GM21360 (cell line): ENCODE measurements around the gene NAT9.

Experiments
- ATAC-seq: cut with Tn5 transposase; IDR thresholded peaks from one replicate; pipeline ENCODE4 v1.9.1; 2021; ENCODE audit warnings: mild to moderate bottlenecking, moderate library complexity; ENCODE audit not compliant: unreplicated experiment

NAT9 gene

DNA sequence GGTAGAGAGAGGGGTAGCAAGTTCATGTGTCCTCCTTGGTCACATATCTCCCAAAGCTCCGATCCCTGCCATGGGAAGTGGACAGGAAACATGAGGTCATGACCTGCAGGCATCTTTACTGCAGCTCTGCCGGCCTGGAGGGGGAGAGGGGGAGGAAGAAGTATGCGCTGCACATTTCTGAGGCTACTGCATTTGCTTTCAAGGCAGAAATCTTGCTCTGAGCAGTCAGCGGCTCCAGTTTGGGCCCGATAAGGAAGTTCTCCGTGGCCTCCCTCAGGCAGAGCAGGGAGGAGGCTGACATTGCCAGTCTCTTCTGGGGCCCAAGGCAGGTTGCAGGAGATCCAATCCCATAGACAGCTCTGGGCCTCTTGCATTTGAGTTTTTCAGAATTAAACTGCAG lies 29.2 kb downstream of the NAT9 start:
- no peak for ATAC-seq

DNA sequence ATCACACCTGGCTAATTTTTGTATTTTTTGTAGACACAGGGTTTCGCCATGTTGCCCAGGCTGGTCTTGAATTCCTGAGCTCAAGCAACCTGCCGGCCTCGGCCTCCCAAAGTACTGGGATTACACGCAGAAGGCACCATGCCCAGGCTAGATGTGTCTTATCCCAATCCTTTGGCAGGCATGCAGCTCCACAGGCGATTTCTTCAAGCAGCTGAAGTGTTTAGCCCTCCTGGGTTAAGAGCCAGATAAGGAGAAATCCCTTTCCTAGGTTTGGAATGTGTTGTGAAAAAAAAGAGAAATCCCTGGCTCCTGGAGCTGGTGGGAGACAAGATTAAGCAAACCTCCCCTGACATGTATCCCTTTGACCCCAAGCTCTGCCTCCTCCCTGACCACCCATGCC lies 29.8 kb downstream of the NAT9 start:
- ATAC-seq, result no peak

DNA sequence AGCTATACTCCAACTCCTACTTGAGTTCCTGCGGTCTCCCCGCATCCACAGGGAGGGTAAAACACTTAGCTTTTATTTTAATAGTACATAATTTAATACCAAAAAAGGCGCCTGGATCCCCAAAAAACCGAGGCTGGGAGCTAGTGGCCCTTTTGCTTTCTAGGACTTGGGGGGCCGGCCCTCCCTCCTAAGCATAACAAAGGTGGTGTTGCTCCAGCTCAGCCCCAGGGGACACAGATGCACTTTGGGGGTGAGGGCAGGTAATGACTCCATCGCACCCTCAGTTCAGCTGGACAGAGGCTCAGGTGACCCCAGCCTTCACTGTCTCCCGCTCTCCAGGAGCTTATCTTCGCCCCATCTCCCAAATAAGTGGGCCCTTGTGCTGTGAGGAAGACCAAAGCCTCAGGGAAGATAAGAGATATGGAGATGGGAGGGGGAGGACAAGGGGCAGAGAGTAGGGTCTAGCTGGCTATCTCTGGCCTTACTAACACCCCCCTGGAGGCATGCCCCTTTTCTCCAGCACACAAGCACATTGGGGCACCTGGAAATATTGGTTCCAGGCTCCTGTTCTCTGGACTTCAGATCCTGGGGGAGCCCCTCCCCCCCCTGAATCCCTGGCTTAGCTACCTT lies 30.5 kb downstream of the NAT9 start:
- no peak for ATAC-seq

DNA sequence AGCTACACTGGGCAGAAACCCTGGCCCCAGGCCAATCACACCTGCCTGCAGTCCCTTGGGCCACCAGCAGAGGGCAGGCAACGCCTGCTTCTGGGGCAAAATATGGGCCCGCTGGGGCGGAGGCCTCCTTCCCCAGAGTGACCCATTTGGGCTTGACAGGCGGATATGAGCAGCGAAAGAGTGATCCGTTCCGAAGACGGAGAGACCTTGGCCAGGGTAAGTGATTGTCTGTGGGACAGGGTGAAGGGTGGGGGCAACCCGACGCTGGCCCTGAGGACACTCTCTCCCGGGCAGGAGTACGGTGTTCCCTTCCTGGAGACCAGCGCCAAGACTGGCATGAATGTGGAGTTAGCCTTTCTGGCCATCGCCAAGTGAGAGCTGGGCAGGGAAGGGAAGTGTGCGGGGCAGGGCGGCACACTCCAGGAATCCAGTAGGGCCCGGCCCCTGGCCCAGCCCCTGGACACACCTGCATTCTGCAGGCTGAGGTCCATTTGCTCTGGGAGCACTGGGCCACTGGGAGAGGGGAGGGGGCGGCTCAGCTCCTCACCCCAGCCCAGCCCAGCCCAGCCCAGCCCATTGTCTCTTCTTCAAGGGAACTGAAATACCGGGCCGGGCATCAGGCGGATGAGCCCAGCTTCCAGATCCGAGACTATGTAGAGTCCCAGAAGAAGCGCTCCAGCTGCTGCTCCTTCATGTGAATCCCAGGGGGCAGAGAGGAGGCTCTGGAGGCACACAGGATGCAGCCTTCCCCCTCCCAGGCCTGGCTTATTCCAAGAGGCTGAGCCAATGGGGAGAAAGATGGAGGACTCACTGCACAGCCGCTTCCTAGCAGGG lies 31.2 kb downstream of the NAT9 start:
- ATAC-seq, result no peak

DNA sequence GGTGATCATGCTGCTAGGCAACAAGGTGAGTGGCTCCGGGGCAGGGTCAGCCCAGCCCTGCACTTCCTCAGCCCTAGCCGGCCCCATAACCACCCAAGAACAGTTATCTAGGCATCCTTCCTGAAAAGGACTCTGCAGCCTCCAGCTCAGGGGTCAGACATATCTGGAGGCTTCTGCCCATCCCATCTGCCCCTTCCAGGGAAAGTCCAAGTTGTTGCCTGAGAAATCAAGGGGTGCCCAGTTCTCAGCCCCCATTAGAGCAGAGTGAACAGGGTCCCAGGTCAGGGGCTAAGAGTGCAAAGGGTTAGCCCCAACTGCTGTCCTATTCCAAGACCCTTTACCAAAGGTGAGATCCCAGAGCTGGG lies 31.8 kb downstream of the NAT9 start:
- ATAC-seq, result no peak

DNA sequence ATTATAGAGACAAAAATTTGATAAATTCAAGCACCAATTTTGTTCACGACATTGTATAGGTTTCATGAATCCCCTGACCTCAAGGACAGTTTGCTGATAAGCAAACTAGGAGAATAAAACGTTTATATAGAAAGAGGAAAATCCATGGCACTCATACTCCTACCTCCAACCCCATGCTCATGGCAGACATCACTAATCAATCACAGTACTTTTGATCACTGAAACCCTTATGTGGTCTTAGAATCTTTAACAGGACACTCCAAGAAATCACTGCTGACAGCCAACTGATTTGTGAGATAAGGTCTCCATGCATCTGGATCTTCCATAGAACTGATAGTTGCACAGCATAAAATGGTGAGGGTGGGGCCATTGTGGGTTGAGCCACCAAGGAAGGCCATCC lies 32.4 kb downstream of the NAT9 start:
- no peak for ATAC-seq

DNA sequence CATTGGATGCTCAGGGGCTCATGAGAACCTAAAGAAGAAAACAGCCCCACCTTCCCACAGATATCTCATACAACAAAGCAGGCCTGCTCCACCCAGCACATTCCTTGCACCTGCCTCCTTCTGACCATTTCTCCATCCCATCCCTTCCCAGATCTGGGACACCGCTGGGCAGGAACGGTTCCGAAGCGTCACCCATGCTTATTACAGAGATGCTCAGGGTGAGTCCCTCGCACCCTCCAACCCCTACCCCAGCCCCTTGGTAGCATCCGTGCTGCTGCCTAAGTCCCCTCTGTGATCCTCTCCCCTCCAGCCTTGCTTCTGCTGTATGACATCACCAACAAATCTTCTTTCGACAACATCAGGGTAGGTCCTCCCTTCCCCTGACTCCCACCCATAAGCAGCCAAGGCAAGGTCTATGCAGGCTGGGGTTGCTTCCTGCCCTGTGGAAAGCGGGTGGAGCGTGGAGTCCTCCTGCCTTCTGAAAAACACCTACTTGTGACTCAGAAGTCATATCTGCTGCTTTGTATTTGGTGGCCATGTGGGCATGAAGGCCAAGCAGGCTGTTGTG lies 33.1 kb downstream of the NAT9 start:
- no peak for ATAC-seq

DNA sequence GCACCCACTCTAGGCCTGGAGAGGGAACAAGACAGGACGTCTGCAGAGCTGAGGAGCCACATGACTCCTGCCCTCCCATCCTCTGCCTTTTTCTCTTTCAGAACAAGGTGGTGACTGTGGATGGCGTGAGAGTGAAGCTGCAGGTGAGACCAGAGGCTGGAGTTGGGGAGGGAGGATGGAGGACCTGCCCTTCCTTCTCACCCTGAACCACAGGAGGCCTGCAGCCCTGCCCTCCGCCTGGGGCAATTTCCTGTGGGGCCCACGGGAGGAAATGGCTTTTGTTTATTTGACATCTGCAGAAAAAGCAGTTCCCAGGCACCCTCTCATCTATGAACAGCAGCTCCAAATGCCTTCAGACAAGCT lies 34.0 kb downstream of the NAT9 start:
- no peak for ATAC-seq

DNA sequence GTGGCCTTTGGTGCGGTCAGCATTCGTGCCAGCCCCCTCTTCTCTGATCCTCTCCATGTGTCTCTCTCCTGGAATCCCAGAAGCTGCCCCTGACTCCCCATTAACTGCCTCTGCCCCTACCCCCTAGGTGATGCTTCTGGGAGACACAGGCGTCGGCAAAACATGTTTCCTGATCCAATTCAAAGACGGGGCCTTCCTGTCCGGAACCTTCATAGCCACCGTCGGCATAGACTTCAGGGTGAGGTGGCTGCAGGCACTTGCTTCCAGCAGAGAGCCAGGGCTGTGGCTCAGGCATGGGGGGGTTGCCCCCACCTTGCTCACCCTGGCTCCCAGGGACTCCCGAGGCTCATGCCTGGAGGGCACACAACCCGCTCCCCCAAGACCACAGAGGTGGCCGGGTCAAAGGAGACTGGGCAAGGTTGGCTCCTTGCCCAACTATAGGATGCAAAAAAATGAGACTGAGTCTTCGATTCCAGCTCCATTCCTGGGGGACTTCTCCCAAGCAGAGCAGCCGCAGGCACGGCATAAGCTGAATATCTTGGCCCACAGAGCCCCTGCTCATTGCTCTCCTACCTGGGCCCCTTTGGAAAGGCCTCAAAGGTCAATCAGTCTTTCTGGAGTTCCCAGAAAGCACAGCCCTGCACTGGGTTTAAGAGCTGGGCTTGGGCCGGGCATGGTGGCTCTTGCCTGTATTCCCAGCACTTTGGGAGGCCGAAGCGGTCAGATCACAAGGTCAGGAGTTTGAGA lies 35.3 kb downstream of the NAT9 start:
- ATAC-seq, result no peak

DNA sequence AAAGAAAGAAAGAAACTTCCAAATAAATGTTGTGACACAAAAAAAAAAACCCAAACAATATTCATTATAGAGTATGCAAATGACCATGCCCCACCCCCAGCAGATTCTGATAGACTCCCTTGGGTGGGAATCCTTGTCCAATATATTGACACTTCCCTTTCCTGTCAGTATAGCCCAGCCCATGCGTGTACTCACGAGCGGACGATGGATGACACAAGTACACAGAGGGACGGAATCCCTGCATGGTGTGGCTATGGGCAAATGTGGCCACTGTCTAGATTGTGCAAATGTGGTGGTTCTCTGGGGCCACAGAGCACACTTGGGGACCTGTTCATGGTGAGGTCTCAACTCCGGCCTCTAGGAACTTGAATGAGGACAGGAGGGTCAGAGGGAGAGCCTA lies 36.0 kb downstream of the NAT9 start:
- no peak for ATAC-seq

DNA sequence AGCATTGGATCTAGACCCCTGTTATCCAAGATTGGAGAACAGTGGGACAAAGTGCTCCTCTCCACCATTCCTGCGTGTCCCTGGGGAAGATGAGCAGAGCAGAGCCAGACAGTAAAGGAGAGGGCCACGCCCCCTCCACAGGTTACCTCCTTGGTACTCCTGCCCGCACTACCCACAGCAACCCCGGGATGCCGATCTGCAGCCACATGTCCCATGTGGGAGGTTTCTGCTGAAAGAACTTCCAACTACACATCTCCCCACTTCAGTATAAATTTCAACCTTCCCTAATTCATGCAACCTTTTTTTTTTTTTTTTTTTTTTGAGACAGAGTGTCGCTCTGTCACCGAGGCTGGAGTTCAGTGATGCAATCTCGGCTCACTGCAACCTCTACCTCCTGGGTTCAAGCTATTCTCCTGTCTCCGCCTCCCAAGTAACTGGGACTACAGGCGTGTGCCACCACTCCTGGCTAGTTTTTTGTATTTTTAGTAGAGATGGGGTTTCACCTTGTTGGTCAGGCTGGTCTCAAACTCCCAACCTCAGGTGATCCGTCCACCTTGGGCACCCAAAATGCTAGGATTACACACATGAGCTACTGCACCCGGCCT lies 36.8 kb downstream of the NAT9 start:
- ATAC-seq, result no peak

DNA sequence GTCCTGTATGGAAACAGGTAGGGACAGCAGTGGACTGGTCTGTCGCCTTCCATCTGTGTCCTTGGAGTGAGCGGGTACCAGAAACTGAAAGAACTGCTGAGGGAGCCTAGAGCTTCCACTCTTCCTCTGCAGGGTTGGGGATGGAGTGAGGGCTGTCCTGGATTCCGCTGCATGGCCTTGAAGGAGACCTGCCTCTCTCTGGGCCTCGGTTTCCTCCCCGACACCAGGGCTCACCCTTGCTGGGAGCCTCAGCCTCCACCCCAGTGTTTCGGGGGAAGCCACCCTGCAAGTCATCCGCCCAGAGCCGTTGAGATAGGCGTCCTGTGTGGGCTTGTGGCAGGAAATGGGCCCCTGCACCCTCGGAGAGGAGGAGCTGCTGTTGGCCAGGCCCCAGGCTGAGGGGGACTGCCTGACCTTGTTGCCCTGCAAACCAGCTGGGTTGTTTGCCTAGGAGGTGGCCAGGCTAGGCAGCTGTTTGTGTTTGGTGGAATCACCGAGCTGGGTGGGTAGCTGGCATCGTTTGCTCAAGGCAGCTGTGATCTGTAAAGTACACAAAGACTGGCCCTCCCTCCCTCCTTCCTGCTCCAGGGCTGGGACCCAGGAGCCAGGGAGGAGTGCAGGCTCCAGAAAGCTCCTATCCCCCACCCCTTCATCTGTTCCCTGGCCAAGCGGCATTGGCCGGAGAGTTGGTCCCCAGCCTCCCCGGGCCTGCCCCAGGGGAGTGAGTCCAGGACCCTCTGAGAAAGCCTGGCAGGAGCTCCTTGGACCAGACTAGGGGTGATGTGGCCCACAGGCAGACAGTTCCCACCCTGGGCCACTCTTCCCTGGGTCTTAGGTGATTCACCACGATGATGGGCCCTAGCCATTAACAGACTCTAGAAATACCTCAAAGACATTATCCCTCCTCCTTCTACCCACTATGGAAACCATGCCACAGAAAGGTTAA lies 37.8 kb downstream of the NAT9 start:
- no peak for ATAC-seq

DNA sequence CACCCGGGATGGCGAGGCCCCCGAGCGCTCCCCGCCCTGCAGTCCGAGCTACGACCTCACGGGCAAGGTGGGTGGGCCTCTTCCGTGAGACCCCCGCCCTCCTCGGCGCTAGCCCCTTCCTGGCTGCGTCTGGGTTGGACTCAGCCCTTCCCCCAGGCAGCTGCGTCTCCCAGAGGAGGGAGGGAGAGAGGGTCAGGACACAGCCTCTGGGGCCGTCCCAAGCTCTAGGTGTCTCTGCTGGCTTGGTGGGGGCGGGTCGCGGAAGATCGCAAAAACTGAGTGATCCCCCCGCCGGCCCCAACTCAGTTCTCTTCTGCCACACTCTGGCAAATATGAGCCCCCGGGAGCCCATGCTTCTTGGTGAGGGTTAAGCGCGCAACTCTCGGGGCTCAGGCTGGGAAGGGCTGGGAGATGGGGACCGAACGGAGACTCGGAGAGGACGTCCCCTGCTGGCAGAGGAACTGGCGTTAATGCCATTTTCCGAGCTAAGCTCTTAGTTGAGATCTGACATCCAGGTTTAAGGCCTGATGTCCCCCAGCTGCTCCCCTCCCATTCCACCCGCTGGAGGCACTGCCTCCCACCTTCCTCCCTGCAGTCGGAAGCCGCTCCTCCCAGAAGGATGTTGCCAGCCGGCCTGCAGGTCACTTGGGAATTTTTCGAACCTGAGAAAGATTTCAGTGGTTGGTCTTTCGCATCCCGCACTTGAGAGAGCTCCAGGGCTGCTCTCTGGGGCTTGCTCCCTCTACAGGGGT lies 38.7 kb downstream of the NAT9 start:
- no peak for ATAC-seq

DNA sequence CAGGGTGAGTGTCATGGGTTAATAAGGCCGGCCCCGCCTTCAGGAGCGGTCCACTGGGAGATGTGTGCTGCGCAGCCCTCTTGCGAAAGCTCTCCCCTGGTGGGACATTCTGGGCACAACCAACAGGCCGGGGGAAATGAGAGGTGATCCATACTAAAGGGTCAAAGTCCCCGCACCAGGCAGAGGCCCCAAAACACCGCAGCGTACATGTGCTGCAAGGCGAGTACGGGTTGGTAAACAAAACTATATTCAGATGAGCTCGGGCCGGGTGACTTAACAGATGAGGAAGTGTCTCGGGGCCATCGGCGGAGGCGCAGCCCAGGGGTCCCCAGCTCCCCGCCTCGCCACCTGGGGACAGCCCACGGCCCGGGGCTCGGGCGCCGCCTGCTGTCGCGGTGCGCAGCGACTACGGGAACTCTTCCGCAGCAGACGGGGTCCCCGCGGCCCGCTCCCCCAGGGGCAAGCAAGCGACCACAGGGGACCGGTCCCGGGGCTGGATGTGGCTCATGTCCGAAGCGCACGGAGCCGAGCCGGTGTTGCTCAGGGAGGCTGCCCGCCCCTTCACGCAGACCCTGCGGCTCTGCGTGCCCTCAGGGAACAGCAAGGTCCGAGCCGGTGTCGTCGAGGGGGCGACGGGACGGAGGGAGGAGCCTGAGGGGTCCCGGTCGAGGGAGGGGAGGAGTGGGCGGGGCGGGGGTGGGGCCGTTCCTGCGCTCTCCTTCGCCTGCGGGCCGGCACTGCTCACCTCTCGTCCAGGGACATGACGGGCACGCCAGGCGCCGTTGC lies 39.4 kb downstream of the NAT9 start, which contains the start of gene RAB37:
Gene RAB37, plus strand, starts transcription at position 744 of the 786 bp plus-strand sequence. Its CDS starts 17 bp downstream, at position 761.
- ATAC-seq, result no peak

DNA sequence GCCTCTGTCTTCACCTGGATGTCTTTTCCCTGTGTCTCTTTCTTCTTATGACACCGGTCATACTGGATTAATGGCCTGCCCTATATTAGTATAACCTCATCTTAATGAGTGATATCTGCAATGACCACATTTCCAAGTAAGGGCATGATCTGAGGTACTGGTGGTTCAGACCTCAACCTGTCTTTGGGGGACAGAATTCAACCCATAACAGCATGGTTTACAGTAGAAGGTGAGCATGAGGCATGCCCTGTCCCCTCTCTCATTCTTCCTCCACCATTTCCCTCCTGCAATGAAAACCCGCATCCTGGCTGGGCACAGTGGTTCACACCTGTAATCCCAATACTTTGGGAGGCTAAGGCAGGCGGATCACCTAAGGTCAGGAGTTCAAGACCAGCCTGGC lies 41.9 kb downstream of the NAT9 start:
- ATAC-seq, result no peak

DNA sequence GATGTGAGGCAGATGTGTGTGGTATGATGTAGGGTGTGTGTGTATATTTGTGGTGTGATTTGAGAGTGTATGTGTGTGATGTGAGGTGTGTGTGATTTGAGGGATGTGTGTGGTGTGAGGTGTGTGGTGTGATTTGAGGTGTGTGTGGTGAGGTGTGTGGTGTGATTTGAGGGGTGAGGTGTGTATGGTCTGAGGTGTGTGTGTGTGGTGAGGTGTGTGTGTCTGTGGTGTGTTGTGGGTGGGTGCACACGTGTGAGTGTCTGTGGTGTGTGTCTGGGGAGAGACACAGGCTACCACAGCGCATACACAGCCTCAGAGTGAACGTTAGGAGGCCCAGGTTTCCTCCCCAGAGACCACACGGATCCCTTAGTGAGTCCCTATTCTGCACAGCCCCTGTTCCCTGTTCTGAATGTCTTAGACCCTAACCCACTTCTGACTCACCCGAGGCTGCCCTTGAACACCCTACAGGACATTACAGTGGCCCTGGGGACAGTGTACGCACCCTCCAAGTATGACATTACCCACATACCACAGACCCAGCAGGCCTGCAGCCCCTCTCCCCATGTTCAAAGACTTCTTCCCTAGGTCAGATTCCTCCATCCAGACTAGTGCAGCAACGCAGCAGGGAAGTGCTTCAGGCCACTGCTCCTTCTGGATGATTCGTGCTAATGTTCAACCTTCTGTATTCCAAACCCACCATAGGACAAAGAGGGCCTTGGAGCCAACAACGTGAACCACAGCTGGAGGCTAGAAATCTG lies 42.6 kb downstream of the NAT9 start:
- no peak for ATAC-seq

DNA sequence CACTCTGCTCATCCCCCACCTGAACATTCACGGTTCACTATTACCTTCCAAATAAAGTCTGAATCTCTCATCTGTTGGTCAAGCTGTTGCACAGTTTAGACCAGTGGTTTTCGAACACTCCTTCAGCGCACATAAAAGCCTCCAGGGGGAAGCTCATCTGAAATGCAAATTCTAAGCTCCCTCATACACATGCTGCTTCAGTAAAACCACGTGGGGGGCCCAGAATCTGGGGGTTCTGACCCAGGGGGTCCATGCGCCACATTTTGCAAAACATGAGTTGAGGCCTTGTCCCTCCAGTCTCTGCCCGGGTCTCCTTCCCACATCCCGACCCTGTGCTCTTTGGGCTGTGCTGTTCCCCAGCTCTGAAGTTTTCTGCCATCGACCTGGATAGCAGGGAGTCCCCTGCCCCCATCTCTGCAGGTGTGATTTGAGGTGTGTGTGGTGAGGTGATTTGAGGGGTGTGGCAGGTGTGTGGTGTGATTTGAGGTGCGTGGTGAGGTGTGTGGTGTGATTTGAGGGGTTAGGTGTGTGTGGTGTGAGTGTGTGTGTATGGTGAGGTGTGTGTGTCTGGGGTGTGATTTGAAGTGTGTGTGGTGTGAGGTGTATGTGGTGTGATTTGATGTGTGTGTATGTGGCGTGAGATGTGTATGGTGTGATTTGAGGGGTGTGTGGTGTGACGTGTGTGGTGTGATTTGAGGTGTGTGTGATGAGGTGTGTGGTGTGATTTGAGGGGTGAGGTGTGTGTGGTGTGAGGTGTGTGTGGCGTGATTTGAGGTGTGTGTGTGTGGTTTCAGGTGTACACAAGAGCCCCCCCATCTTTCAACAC lies 43.9 kb downstream of the NAT9 start:
- ATAC-seq, result no peak
